HepG2 (cell line): Measurements from ENCODE around the gene JUND. TPM values are rescaled to one million over a fixed set of nuclear protein-coding genes. Genes with fewer than 3 reads are reported as not detected.

Experiments
- ARID2 ChIP-seq: sonication (generic); formaldehyde crosslinking; IDR thresholded peaks from 2 replicates; pipeline ENCODE4 v1.8.1; 2022; ENCODE audit warnings: mild to moderate bottlenecking, missing genetic modification reagents, borderline replicate concordance
- ASH2L ChIP-seq: fragments of 300-600, 200-600 bp; sonication (generic); IDR thresholded peaks from 2 replicates; pipeline ENCODE4 v1.7.0; 2017; ENCODE audit warnings: low read depth, mild to moderate bottlenecking, moderate library complexity, mixed read lengths, low read length; ENCODE audit not compliant: insufficient read length
- BORCS8-MEF2B ChIP-seq: sonication (generic); formaldehyde crosslinking; IDR thresholded peaks from 2 replicates; pipeline ENCODE4 v1.8.0; 2022; ENCODE audit warnings: mild to moderate bottlenecking, missing genetic modification reagents
- EP300 ChIP-seq, 3 experiments: sonication (generic) in 1 of 3; formaldehyde crosslinking in 1 of 3; IDR thresholded peaks; 2 replicates each; pipeline versions ENCODE4 v1.5.1 to v1.6.1; 2011 to 2020; ENCODE audit warnings: low read depth in 2 of 3, low read length in 2 of 3, borderline replicate concordance in 1 of 3, improper control_type of control experiment in 1 of 3, mild to moderate bottlenecking in 1 of 3, missing genetic modification reagents in 1 of 3, moderate library complexity in 1 of 3
- ERF ChIP-seq: IDR thresholded peaks from 2 replicates; pipeline ENCODE4 v1.6.1; 2018; ENCODE audit warnings: missing biosample characterization, missing genetic modification reagents
- FIP1L1 ChIP-seq: fragments of 200-400 bp; formaldehyde crosslinking; IDR thresholded peaks from 2 replicates; pipeline ENCODE4 v1.6.1; 2018; ENCODE audit warnings: low read depth, mild to moderate bottlenecking, low read length, moderate library complexity, borderline replicate concordance; ENCODE audit not compliant: insufficient read depth
- HOXA3 ChIP-seq: sonication (generic); formaldehyde crosslinking; IDR thresholded peaks from 2 replicates; pipeline ENCODE4 v1.5.0; 2020; ENCODE audit warnings: missing genetic modification reagents
- KAT7 ChIP-seq: IDR thresholded peaks from 2 replicates; pipeline ENCODE4 v1.6.1; 2018; ENCODE audit warnings: borderline replicate concordance, missing compliant biosample characterization
- MED1 ChIP-seq: sonication (generic); formaldehyde crosslinking; IDR thresholded peaks from 2 replicates; pipeline ENCODE4 v1.4.0; 2020; ENCODE audit warnings: missing genetic modification reagents
- MXD4 ChIP-seq: IDR thresholded peaks from 2 replicates; pipeline ENCODE4 v1.6.1; 2016; ENCODE audit warnings: mild to moderate bottlenecking, missing biosample characterization, missing genetic modification reagents
- NCOA2 ChIP-seq: sonication (generic); formaldehyde crosslinking; IDR thresholded peaks from 2 replicates; pipeline ENCODE4 v1.8.0; 2022; ENCODE audit warnings: inconsistent platforms
- NFIB ChIP-seq: sonication (generic); formaldehyde crosslinking; IDR thresholded peaks from 2 replicates; pipeline ENCODE4 v1.9.0; 2021; ENCODE audit warnings: missing genetic modification reagents, mild to moderate bottlenecking, borderline replicate concordance
- RARA ChIP-seq: IDR thresholded peaks from 2 replicates; pipeline ENCODE4 v1.6.1; 2016; ENCODE audit warnings: missing genetic modification reagents, missing compliant biosample characterization
- RFXAP ChIP-seq: sonication (generic); formaldehyde crosslinking; IDR thresholded peaks from 2 replicates; pipeline ENCODE4 v1.4.0; 2020; ENCODE audit warnings: missing genetic modification reagents, borderline replicate concordance
- SMC3 ChIP-seq: IDR thresholded peaks from 2 replicates; pipeline ENCODE4 v1.6.1; 2011; ENCODE audit warnings: low read length, improper control_type of control experiment
- ZNF24 ChIP-seq: fragments of 450-650 bp; IDR thresholded peaks from 2 replicates; pipeline ENCODE4 v1.6.1; 2017; ENCODE audit warnings: antibody characterized with exemption, mild to moderate bottlenecking
- ZNF605 ChIP-seq: sonication (generic); formaldehyde crosslinking; IDR thresholded peaks from 2 replicates; pipeline ENCODE4 v1.8.0; 2022; ENCODE audit warnings: mild to moderate bottlenecking, missing genetic modification reagents
- ZNF883 ChIP-seq: sonication (generic); formaldehyde crosslinking; IDR thresholded peaks from 2 replicates; pipeline ENCODE4 v1.5.1; 2020; ENCODE audit warnings: mild to moderate bottlenecking, missing genetic modification reagents; ENCODE audit errors: not compliant biosample characterization
- polyA plus RNA-seq, 8 experiments: library from polyadenylated mRNA; depleted of rRNA in 3 of 8; stranded (reverse) in 7 of 8; unstranded in 1 of 8; fragments of >200 nt; fragmentation: Illumina TruSeq in 4 of 8; extraction: Trizol in 4 of 8; gene quantifications; 2 replicates each; pipeline versions ENCODE4 v1.2.1 to v1.2.3, GENCODE V29; 2011 to 2016; ENCODE audit warnings: low read depth in 4 of 8, missing spikeins in 1 of 8, mixed read lengths in 1 of 8; ENCODE audit not compliant: insufficient read depth in 1 of 8
- total RNA-seq, 5 experiments: library from RNA; depleted of rRNA; stranded (reverse); fragments of >200 nt; fragmentation: Illumina TruSeq; extraction: Trizol; gene quantifications; 2 replicates each; pipeline ENCODE4 v1.2.3, GENCODE V29; 2016; ENCODE audit warnings: low read depth in 1 of 5
- TF ChIP-seq, protein P1 (sequence below): IDR thresholded peaks from 2 replicates; pipeline ENCODE4 v1.6.1; 2012; ENCODE audit warnings: low read length, improper control_type of control experiment
- TF ChIP-seq, protein P2 (sequence below): sonication (generic); formaldehyde crosslinking; IDR thresholded peaks from 2 replicates; pipeline ENCODE4 v1.8.0; 2022; ENCODE audit warnings: mild to moderate bottlenecking, missing genetic modification reagents; ENCODE audit not compliant: insufficient replicate concordance
- TF ChIP-seq, protein P3 (sequence below): sonication (generic); formaldehyde crosslinking; IDR thresholded peaks from 2 replicates; pipeline ENCODE4 v1.4.0; 2020; ENCODE audit warnings: missing genetic modification reagents
- TF ChIP-seq, protein P4 (sequence below): sonication (generic); formaldehyde crosslinking; IDR thresholded peaks from 2 replicates; pipeline ENCODE4 v1.4.0; 2020; ENCODE audit warnings: missing genetic modification reagents

Gene JUND
- total and polyA plus RNA-seq, 2 of the 13 experiments (the other 11 are each of a cell fraction or from before 2014, with no cell fraction given) = 41.2 to 59.8 TPM

DNA sequence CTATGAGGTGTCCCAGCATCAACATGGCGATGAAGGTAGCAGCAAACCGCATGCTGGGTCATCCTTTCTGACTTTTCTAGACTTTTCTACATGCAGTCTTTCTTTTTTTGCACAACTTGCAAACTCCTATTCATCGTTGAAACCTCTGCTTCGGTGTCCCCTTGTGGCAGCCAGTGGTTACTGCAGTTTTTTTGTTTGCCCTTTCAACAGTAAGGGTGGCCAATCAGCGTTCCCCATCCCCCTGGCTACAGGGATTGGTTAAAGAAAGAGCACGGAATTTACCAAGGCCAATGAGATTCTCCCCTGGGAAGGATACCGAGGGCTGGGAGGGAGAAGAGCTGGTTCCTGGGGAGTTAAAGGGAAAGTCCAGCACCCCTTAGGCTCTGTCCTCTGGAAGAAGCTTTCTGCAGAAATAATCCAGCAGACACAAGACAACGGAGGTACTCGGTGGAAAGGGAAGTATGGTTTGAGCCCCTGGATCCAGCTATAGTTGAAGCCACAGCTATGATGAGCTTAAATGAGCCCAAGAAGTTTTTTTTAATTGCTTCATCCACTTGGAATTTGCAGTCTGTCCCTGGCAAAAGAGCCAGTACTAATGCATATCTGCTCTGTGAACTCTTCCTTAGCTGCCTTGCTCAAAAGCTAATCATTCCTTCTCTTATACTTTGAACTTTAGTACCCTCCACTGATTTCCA is 47.1 kb upstream of the JUND start (continued):
- TF ChIP-seq KAT7 (CRISPR knock-in tag) (no peak), ERF (CRISPR knock-in tag) (no peak), HOXA3 (CRISPR knock-in tag) (0 out of 2 replicates have a peak, but pooled peaks have one; percentile 35), ARID2 (CRISPR knock-in tag) (no peak), ZNF24 (peak; percentile 8; the same call in 1 of the 2 replicates), RARA (0 out of 2 replicates have a peak, but pooled peaks have one; percentile 5), ZNF605 (CRISPR knock-in tag) (0 out of 2 replicates have a peak, but pooled peaks have one; percentile 9), SMC3 (peak; percentile 91), NFIB (CRISPR knock-in tag) (no peak), MED1 (CRISPR knock-in tag) (0 out of 2 replicates have a peak, but pooled peaks have one; percentile 3), ASH2L (no peak), FIP1L1 (no peak), MXD4 (CRISPR knock-in tag) (0 out of 2 replicates have a peak, but pooled peaks have one; percentile 48), BORCS8-MEF2B (no peak), RFXAP (CRISPR knock-in tag) (peak; percentile 92), EP300 (IDR thresholded peaks at IDR 0.05; ENCODE audit: low read depth in 2 of 2, low read length in 2 of 2) (0 out of 4 replicates have a peak, but pooled peaks of 1 of the 2 experiments have one; percentile 9), EP300 (CRISPR knock-in tag; IDR thresholded peaks at IDR 0.05; ENCODE audit: borderline replicate concordance) (no peak), NCOA2 (CRISPR knock-in tag) (peak; percentile 13; the same call in 1 of the 2 replicates), ZNF883 (CRISPR knock-in tag) (no peak)
- TF ChIP-seq, protein P1, sequence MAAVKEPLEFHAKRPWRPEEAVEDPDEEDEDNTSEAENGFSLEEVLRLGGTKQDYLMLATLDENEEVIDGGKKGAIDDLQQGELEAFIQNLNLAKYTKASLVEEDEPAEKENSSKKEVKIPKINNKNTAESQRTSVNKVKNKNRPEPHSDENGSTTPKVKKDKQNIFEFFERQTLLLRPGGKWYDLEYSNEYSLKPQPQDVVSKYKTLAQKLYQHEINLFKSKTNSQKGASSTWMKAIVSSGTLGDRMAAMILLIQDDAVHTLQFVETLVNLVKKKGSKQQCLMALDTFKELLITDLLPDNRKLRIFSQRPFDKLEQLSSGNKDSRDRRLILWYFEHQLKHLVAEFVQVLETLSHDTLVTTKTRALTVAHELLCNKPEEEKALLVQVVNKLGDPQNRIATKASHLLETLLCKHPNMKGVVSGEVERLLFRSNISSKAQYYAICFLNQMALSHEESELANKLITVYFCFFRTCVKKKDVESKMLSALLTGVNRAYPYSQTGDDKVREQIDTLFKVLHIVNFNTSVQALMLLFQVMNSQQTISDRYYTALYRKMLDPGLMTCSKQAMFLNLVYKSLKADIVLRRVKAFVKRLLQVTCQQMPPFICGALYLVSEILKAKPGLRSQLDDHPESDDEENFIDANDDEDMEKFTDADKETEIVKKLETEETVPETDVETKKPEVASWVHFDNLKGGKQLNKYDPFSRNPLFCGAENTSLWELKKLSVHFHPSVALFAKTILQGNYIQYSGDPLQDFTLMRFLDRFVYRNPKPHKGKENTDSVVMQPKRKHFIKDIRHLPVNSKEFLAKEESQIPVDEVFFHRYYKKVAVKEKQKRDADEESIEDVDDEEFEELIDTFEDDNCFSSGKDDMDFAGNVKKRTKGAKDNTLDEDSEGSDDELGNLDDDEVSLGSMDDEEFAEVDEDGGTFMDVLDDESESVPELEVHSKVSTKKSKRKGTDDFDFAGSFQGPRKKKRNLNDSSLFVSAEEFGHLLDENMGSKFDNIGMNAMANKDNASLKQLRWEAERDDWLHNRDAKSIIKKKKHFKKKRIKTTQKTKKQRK = no peak
- TF ChIP-seq, protein P2, sequence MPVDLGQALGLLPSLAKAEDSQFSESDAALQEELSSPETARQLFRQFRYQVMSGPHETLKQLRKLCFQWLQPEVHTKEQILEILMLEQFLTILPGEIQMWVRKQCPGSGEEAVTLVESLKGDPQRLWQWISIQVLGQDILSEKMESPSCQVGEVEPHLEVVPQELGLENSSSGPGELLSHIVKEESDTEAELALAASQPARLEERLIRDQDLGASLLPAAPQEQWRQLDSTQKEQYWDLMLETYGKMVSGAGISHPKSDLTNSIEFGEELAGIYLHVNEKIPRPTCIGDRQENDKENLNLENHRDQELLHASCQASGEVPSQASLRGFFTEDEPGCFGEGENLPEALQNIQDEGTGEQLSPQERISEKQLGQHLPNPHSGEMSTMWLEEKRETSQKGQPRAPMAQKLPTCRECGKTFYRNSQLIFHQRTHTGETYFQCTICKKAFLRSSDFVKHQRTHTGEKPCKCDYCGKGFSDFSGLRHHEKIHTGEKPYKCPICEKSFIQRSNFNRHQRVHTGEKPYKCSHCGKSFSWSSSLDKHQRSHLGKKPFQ (CRISPR knock-in tag) = no peak
- TF ChIP-seq, protein P3, sequence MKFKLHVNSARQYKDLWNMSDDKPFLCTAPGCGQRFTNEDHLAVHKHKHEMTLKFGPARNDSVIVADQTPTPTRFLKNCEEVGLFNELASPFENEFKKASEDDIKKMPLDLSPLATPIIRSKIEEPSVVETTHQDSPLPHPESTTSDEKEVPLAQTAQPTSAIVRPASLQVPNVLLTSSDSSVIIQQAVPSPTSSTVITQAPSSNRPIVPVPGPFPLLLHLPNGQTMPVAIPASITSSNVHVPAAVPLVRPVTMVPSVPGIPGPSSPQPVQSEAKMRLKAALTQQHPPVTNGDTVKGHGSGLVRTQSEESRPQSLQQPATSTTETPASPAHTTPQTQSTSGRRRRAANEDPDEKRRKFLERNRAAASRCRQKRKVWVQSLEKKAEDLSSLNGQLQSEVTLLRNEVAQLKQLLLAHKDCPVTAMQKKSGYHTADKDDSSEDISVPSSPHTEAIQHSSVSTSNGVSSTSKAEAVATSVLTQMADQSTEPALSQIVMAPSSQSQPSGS (CRISPR knock-in tag) = no peak
- TF ChIP-seq, protein P4, sequence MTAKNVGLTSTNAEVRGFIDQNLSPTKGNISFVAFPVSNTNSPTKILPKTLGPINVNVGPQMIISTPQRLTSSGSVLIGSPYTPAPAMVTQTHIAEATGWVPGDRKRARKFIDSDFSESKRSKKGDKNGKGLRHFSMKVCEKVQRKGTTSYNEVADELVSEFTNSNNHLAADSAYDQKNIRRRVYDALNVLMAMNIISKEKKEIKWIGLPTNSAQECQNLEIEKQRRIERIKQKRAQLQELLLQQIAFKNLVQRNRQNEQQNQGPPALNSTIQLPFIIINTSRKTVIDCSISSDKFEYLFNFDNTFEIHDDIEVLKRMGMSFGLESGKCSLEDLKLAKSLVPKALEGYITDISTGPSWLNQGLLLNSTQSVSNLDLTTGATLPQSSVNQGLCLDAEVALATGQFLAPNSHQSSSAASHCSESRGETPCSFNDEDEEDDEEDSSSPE (CRISPR knock-in tag) = peak; percentile 63; the same call in 1 of the 2 replicates
